GM21528 (cell line): ENCODE measurements around the gene ST6GALNAC6.
"Not testable (repeated sequence)": the region's sequence is repeated elsewhere in the genome, so short reads cannot be mapped to it uniquely, and the experiment has no call there.

Experiments used
- ATAC-seq: cut with Tn5 transposase; IDR thresholded peaks from one replicate; pipeline ENCODE4 v1.9.1; 2021; ENCODE audit warnings: mild to moderate bottlenecking, moderate library complexity; ENCODE audit not compliant: unreplicated experiment, low FRiP score

ST6GALNAC6 gene

DNA sequence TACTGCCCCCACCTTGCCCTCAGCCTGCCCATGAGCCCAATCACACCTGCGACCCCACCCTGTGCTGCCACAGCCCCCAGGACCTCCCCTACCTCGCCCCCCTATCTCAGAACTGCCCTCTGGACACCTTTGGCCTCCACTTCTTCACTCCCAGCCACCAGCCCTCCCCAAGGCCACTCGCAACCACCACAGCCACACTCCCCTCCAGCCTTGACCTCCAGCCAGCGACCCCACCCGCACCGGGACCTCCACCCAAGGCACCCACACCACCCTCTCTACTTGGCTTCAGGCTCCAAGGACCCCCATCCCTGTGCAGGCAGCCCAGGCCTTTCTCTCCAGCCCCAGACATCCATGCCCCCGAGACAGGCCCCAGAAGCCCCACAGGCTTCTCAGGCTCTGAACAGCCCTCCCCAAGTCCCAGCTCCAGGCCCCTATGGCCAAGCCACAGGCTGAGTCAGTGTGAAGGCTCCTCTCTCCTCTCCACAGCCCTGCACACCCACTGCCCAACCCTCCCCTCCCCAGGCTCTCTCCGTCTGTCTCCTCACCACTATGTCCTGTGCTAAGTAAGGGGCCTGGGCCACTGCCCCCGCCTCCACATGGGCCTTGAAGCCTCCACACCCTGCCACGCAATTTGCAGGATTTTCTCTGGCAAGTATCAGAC is 24.0 kb downstream of the ST6GALNAC6 start:
- no peak for ATAC-seq

DNA sequence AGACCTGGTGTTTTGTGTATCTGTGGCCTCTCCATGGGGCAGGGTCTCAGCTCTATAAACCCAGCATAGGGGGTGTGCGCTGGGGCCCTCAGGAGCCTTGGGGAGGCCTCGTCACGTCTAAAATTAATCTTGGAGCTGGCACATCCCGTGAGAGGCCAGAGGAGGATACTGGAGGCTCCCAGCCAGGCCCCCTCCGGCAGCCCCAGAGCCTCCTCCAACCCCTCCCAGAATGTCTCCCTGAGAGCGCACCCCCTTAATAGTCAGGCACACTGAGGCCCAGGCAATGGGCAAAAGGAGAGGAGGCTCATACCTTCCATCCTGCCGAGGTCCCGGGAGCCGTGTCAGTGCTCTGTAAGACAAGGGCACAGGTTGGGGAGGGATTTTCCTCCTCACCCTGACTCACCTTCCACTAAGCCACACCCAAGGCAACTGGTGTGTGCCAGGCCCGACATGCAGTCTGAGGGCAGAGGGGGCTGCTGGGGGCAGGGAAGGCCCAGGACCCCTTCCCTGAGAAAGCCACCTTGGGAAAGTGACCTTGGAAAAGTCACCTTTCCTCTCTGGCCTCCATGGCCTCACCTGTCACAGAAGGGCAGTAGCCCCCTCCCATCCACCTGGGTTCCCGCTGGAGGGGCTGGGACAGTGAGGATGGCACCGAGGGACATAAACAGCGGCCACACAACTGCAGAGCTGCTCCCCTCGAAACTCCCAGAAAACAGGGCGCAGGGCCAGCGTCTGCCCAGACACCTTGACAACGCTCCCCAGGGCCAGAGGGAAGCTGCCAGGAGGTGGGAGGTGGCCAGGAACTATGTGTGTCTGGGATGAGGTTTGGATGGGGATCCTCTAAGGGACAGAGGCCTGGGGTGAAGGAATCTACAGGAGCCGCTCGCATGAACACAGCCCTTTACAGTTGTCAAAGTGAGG is 24.8 kb downstream of the ST6GALNAC6 start:
- ATAC-seq: no peak

DNA sequence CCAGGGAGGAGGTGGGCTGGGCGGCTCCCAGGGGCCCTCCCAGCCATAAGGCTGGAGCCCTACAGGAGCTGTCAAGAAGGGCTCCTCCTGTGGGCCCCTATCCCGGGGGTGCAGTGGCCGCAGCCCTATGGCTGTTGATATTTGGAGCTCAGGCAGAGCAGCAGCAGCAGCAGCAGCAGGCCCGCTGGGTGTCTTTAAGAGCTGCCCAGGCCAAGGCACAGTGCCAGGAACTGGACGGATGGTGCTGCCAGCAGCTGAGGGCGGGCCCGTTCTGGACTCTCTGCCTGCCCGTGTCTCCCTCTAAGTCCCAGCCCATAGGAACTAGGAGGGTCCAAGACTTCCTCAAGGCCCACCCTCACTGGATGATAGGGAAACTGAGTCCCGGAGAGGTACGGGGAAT is 25.5 kb downstream of the ST6GALNAC6 start:
- no peak for ATAC-seq

DNA sequence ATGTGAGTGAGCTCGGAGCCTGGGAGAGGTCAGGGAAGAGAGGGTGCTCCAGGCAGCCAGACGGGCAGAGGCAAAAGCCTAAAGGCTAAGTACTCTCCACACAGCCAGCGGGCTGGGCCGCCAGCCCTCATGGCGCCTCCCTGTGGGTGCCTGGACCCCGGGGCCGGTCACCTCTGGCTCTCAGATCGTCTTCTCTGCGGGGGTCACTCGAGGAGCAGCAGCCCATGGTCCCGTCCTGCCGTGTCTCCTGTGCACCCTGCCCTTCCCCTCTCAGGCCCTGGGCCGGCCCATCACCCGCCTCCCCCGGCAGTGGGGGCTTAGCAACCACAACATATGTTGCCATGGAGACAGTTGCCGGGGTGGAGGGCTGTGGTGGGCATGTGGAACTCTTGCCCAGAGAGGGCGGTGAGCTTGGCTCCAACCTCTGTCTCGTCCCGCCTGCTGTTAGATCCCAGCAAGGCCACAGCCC is 26.1 kb downstream of the ST6GALNAC6 start:
- ATAC-seq: no peak

DNA sequence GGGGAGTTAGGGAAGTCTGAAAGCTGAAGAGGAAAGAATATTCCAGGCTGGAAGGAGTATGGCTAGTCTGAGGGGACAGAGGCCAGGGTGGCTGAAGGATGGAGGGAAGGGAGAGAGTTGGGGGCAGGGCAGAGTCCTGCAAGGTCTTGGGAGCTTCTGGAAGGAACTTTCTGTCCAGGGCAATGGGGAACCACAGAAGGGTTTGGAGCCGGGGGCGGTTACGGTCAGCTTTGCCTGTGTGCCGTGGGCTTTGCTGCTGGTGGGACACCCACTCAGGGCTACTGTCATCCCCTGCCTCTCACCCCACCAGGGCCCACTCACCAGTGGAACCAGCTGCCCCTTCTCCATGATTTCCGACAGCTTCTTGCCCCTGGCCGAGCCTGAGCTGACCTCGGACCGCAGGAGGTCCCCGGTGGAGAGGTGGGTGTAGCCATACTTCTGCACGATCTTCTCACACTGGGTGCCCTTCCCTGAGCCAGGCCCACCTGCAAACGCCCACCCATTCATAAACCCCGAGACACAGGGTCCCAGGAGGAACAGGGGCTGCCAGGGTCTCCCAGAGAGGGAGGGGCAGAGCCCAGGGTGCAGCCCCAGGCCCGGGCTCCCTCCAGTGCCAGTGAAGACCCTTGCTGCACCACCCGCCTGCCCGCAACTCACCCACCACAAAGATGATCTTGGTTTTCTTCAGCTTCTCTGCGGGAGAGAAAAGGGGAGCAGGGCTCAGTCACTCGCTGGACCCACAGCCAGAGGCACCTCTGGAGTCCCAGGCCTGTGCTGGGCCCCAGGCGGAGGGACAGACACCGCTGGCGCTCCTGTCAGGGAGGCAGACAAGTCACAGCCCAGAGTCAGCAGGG is 26.8 kb downstream of the ST6GALNAC6 start:
- ATAC-seq: no peak

DNA sequence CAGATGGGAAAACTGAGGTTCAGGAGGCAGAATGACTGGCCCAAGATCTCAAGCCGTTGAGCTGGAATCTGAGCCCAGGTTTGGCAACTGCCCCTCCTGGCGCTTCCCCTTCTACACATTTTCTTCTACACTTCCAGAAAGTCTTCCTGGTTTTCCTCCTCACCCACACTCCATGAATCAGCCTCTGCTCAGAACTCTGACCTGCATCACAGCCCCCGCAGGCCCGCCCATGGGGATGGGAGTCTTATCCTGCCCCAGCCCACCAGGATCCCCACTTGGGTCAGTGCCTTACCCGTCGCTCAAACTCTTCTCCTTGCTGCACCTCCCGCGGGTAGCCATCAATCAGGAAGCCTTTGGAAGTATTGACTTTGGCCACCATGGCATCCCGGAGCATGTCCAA is 27.9 kb downstream of the ST6GALNAC6 start:
- no peak for ATAC-seq

DNA sequence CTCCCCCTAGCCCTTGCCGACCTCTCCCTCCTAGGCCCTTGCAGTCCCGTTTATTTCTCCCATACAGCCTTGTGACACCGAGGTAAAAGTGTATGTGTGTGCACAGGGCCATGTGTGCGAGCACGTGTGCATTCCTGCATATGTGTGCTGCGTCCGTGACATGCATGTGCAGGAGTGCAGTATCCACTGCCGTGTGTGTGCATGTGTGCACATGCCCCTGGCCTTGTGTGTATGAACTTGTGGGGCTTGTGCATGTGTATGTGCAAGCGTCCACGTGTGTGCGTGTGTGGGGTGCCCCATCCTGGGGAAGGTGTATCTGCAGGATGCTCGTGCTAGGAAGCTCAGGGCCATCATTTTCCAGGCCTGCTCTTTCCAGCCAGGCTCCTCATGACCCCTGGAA is 28.5 kb downstream of the ST6GALNAC6 start:
- ATAC-seq: no peak

DNA sequence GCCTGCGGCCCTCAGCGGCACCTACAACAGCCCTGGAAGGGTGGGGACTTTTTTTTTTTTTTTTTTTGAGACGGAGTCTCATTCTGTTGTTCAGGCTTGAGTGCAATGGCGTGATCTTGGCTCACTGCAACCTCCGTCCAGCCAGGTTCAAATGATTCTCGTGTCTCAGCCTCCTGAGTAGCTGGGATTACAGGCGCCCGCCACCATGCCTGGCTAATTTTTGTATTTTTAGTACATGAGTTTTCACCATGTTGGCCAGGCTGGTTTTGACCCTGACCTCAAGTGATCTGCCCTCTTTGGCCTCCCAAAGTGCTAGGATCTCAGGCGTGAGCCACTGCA is 29.3 kb downstream of the ST6GALNAC6 start:
- not testable (repeated sequence) for ATAC-seq

DNA sequence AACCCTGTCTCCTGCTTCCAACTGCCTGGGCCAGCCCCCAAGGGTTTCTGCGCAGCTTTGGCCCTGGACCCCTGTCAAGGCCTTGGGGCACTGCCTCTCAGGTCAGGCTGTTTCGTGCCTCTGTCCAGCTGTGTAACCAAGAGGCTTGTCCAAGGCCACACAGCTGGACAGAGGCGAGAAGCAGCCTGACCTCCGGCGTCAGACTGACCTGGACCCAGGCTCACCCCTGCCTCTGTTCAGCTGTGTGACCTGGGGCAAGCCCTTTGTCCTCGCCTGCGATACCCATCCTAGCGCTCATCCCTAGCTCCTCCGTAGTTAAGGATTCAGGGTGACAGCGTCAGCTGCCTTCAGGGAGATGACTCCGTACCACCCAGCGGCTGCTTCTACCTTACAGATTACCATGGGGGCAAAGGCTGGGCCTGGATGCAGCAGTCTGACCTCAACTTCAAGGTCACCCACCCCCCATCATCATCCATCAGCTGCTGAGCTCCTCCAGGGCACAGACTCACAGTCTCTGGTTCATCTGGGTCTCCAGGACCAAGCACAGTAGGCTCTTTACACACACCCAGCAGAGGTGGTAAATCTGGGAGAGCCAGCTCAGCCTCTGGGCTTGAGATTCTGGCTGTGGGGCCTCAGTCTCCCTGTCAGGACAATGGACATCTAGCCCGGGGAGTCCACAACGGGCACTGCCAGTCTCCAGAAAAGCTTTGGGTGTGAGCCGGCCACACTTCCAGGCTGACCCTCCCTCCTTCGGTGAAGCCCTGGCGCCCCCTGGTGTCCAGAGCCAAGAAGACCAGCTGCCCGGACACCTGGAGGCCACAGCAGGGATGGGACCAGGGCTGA is 29.9 kb downstream of the ST6GALNAC6 start:
- ATAC-seq: peak; percentile 59

DNA sequence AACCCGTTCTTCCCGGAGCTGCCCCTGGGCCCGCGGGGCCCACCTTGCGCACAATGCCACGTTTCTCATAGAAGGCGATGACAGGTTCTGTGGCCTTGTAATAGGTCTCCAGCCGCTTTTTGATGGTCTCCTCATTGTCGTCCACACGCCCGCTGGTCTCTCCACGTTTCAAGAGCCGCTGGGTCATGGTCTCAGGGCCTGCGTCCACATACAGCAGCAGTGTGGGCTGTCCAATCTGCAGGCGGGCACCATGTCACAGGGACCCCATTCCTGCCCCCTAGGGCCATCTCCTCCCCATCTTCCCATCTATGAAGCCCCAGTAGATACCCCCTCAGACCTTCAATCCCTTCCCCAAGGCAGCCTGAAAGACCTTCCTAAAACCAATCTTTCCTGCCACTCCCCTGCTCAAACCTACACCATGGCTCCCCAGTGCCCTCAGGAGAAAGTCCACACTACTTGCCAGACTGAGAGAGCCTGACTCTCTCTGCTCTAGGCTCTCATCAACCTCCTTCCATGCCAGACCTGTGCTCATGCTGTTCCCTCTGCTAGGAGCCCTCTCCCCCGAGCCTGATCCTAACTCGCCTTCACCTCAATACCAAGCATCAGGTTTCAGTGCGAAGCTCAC is 31.0 kb downstream of the ST6GALNAC6 start:
- no peak for ATAC-seq

DNA sequence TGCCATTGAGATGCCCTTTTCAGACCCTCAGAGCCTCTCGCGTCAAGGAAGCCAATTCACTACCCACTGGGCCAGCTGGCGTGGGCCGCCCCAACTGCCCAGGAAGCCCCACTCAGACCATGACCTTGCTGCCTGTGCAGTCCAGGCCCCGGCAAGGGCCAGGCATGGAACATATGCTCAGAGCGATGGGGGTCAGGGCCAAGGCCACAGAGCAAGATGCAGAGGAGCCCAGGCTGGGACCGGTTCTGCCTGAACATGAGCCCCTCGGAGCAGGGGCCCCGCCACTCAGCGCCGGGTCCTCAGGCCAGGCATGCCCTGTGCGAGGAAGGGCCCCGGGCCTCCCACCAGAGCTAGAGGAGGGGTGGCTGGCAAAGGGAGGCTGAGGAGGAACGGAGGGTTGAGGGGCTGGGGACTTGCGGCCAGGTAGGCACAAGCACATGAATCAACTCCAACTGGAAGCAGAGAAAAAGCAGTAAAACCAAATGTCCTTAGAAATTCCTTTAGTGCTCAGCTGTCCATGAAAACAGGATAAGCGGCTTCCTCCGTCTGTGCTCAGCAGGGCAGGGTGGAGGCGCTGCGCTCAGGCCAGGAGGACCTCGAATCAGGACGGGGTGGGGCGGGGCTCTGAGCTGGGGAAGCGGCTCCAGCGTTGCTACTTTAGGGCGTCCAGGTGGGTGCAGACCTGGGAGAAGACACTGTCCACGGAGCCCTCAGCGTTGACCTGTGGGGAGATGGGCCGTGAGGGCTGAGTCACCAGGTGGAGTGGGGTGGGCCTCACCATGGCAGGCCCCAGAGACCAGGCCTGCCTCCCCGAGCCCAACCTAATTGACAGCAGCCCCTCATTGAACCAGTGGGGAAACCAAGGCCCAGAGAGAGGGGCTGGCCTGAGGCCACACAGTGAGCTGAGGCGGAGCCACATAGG is 31.8 kb downstream of the ST6GALNAC6 start:
- no peak for ATAC-seq

DNA sequence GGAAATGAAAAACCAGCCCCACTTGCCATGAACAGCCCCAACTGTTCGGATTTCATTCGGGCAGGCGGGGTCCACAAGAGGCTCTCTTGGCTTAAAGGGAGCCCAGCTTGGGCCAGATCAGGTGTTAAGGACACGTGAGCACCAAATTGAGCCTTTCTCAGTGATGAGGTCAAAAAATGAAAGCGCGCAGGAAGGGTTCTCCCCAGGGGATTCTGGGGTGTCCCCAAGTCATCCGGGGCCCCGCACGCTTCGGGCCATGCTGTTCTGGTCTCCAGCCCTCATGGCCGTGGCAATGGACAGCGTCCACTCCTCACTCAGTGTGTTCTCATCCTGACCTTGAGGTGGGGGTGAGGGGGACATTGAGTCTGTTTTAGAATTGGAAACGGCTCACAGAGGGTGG is 32.9 kb downstream of the ST6GALNAC6 start:
- no peak for ATAC-seq

DNA sequence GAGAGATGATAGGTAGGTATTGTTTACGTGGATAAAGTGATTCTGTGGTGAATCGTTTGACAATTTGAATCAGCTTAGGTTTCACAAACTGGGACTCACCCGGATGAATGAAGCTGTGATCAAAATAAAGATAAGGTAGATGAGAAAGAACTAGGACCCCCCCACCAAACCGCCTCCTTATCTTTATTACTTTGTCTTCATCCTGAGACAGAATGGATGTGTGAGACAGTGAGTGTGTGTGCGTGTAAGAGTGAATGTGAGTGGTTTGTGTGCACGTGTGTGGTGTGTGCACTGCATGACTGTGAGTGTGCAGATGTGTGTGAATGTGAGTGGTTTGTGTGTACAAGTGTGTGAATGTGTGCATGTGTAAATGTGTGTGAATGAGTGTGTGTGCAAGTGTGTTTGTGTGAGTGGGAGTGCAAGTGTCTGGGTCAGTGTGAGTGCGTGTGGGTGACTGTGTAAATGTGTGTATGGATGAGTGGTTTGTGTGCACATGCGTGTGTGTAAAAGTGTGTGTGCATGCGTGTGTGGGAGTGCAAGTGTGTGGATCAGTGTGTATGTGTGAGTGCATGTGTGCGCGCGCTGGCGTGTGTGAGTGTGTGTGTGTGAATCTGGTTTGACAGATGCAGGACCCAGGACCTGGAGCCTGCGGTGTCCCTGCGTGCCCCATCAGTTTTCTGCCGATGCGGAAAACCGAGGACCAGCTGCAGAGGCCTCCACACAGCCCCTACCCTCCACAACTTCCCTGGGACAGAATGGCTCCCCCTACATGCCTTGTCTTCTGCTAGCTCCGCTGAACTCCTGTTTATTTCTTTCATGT is 33.5 kb downstream of the ST6GALNAC6 start:
- no peak for ATAC-seq

DNA sequence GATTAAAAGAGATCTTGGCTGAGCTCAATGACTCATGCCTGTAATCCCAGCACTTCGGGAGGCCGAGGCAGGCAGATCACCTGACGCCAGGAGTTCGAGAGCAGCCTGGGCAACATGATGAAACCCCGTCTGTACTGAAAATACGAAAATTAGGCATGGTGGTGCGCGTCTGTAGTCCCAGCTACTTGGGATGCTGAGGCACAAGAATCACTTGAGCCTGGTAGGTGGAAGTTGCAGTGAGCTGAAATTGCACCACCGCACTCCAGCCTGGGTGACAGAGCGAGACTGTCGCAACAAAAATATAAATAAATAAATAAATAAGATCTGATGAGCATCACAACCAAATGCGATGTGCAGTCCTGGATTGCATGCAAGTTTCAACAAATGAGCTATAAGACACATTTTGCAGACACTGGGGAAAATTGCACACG is 36.2 kb downstream of the ST6GALNAC6 start:
- ATAC-seq: no peak

DNA sequence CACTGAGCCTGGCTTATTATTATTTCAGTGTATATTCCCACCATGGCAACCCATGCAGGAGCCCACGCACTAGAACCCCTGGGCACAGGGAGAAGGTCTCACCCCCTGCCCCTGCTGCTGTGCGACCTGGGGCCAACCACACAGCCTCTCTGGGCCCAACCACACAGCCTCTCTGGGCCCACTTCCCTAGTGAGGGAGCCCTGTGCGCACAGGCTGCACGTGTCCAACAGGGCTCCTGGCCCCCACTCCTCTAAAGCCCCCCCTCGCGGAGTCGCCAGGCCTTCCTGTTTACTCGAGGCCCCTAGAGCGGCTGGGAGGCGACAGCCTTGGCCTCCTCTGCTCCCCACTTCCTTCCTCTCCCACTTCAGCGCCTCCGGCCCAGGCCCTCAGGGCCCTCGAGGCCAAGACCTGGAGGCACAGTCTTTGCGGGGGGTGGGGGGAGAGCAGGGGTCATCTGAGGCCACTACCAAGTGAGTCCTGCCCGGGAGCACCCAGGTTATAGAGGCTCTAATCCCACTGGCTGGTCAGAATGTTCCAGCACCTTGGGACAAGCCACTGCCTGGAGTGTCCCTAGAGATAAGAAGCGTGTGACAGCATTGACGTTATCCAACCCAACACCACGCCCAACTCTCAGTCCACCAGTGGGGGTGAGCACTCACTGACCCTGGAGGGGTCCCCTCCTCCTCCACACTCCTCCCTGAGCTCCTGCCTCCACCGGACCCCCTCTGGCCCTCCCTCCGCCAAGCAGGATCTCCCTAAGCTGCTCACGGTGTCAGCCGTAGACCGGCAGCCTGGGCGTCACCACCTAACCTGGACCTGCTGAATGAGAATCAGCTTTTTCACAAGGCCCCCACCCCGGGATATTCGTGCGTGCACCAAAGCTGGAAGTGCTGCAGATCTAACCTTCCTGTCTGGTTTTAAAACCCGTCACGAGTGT is 37.1 kb downstream of the ST6GALNAC6 start:
- ATAC-seq: no peak

DNA sequence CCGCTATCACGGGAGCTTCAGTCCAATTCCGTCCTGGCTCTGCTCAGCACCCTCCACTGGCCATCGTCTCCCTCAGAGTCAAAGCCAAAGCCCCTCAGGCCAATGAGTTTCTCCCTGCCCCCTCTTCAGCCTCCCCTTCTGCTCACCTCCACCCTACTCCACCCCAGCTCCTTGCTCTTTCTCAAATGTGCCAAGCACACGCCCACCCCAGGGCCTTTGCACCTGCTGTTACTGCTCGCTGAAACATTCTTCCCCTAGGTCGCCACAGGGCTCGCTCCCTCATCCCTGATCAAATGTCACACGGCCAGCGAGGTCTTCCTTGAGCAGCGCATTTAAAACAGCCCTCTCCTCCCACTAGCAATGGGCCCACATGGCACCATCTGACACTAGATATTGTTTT is 38.6 kb downstream of the ST6GALNAC6 start:
- ATAC-seq: no peak

DNA sequence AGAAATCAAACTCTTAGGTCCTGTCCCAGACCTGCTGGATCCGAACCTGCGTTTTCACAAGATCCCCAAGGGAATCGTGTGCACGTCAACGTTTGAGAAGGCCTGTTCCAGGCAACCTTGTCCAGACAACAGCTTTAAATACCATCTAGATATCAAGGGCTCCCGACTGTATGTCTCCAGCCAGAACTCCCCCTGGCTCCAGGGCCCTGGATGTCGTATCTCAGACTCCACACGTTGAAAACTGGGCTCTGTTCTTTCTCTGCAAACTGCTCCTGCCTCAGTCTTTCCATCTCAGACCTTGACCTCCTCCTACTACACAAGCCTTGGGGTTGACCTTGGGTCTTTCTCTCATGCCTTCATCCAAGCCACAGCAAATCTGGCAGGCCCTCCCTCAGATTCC is 39.1 kb downstream of the ST6GALNAC6 start:
- ATAC-seq: no peak
